Astrocyte (in vitro differentiated cells and primary cell): Measurements from ENCODE around the gene TAL1.

Source experiments
- EZH2 ChIP-seq: IDR thresholded peaks from 2 replicates; pipeline ENCODE4 v1.6.1; 2012; ENCODE audit warnings: mild to moderate bottlenecking, low read length, inconsistent platforms; ENCODE audit not compliant: insufficient read depth
- TF ChIP-seq, protein P1 (sequence below): IDR thresholded peaks from 2 replicates; pipeline ENCODE4 v1.5.1; 2011; ENCODE audit warnings: low read depth, mild to moderate bottlenecking, inconsistent platforms, low read length, moderate library complexity; ENCODE audit not compliant: insufficient read depth

DNA sequence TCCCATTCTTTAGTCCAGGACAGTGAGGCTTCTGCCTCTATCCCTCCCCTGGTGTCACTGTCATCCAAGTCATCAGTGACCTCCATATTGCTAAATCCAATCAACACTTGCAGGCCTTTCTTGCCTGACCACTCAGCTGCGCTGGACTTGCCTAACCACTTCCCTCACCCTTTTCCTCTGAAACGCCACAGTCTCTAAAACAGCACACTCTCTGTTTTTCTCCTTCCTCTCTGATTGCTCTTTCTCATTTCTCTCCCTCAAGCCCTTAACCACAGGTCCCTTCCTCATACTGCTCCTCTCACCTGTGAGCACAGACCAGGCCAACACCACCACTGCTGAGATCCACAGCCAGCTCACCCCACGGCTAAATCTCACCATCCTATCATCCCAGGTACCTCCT is 17.5 kb downstream of the TAL1 start:
- TF ChIP-seq, protein P1, sequence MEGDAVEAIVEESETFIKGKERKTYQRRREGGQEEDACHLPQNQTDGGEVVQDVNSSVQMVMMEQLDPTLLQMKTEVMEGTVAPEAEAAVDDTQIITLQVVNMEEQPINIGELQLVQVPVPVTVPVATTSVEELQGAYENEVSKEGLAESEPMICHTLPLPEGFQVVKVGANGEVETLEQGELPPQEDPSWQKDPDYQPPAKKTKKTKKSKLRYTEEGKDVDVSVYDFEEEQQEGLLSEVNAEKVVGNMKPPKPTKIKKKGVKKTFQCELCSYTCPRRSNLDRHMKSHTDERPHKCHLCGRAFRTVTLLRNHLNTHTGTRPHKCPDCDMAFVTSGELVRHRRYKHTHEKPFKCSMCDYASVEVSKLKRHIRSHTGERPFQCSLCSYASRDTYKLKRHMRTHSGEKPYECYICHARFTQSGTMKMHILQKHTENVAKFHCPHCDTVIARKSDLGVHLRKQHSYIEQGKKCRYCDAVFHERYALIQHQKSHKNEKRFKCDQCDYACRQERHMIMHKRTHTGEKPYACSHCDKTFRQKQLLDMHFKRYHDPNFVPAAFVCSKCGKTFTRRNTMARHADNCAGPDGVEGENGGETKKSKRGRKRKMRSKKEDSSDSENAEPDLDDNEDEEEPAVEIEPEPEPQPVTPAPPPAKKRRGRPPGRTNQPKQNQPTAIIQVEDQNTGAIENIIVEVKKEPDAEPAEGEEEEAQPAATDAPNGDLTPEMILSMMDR = no peak
- no peak for TF ChIP-seq EZH2
